ENCODE measurements around the gene RALGAPA1. TPM values are rescaled to one million over a fixed set of nuclear protein-coding genes. Genes with fewer than 3 reads are reported as not detected.
"Not testable (repeated sequence)": the region's sequence is repeated elsewhere in the genome, so short reads cannot be mapped to it uniquely, and the experiment has no call there.

Gene RALGAPA1
- total and polyA plus RNA-seq, 4 donors: 4.6 to 38.7 (median 13.4) TPM

GRCh38 chr14:35776823-35777222 is 32.3 kb downstream of the RALGAPA1 start:
- Histone ChIP-seq H3K4me3 (ENCODE audit: low read depth in 1 of 3, low read length in 3 of 3) (no peak overlapping the region), H3K9me3 (ENCODE audit: control insufficient read depth in 4 of 4, low read length in 3 of 4) (no peaks in the 10 kb centered on the region), H3K36me3 (ENCODE audit: control insufficient read depth in 4 of 4, insufficient read depth in 3 of 4, low read depth in 1 of 4, low read length in 3 of 4) (peaks cover 0 to 3% (median 1%) of the 10 kb centered on the region in 4 donors), H3K9ac (ENCODE audit: low read depth in 1 of 2, low read length in 2 of 2) (no peak overlapping the region), H3K27ac (ENCODE audit: low read depth in 1 of 2, low read length in 2 of 2) (no peak overlapping the region), H3K27me3 (ENCODE audit: control insufficient read depth in 4 of 4, insufficient read depth in 4 of 4, low read length in 3 of 4) (no peaks in the 10 kb centered on the region), H3K4me1 (ENCODE audit: control insufficient read depth in 4 of 4, insufficient read depth in 4 of 4, low read length in 3 of 4) (no peaks in the 10 kb centered on the region)
- no peak for DNase-seq (ENCODE audit: low spot score)
- TF ChIP-seq EGR1 (IDR thresholded peaks at IDR 0.05; ENCODE audit: low read depth in 2 of 2): no peak
- no peak for TF ChIP-seq SP1 (IDR thresholded peaks at IDR 0.05)
- TF ChIP-seq TAF1 (conservative IDR thresholded peaks at IDR 0.05): no peak
- TF ChIP-seq CTCF (IDR thresholded peaks at IDR 0.05; ENCODE audit: low read depth, low read length, missing input control): no peak
- no peak for TF ChIP-seq FOXA2 (IDR thresholded peaks at IDR 0.05)
- TF ChIP-seq RAD21 (IDR thresholded peaks at IDR 0.05): no peak
- no peak for TF ChIP-seq MAX (IDR thresholded peaks at IDR 0.05)
- TF ChIP-seq NR2F2 (IDR thresholded peaks at IDR 0.05): no peak
- TF ChIP-seq ZBTB33 (IDR thresholded peaks at IDR 0.05): no peak
- no peak for TF ChIP-seq HNF4A (conservative IDR thresholded peaks at IDR 0.05)
- TF ChIP-seq YY1 (IDR thresholded peaks at IDR 0.05): no peak
- no peak for TF ChIP-seq JUND (IDR thresholded peaks at IDR 0.05)
- WGBS: 94% methylated on average over 4 of the region's 4 CpGs

- DNase-seq (ENCODE audit: low spot score); H3K27ac ChIP-seq (ENCODE audit: low read depth in 1 of 2, low read length in 2 of 2); H3K27me3 ChIP-seq (ENCODE audit: control insufficient read depth in 4 of 4, insufficient read depth in 4 of 4, low read length in 3 of 4); H3K36me3 ChIP-seq (ENCODE audit: control insufficient read depth in 4 of 4, insufficient read depth in 3 of 4, low read depth in 1 of 4, low read length in 3 of 4); H3K9ac ChIP-seq (ENCODE audit: low read depth in 1 of 2, low read length in 2 of 2); H3K4me1 ChIP-seq (ENCODE audit: control insufficient read depth in 4 of 4, insufficient read depth in 4 of 4, low read length in 3 of 4); H3K9me3 ChIP-seq (ENCODE audit: control insufficient read depth in 4 of 4, low read length in 3 of 4); H3K4me3 ChIP-seq (ENCODE audit: low read depth in 1 of 3, low read length in 3 of 3): not testable (repeated sequence)
- 97% methylated on average over 5 of the region's 5 CpGs for WGBS
Observed at GRCh38 chr14:35776085-35776484, 33.0 kb downstream of the RALGAPA1 start.

- peaks cover 0 to 7% (median 4%) of the 10 kb centered on the region in 4 donors for H3K36me3 ChIP-seq (ENCODE audit: control insufficient read depth in 4 of 4, insufficient read depth in 3 of 4, low read depth in 1 of 4, low read length in 3 of 4)
- no peak overlapping the region for H3K27ac ChIP-seq (ENCODE audit: low read depth in 1 of 2, low read length in 2 of 2)
- no peaks in the 10 kb centered on the region for H3K27me3 ChIP-seq (ENCODE audit: control insufficient read depth in 4 of 4, insufficient read depth in 4 of 4, low read length in 3 of 4)
- no peaks in the 10 kb centered on the region for H3K9me3 ChIP-seq (ENCODE audit: control insufficient read depth in 4 of 4, low read length in 3 of 4)
- H3K4me3 ChIP-seq (ENCODE audit: low read depth in 1 of 3, low read length in 3 of 3): no peak overlapping the region
- 94% methylated on average over 2 of the region's 2 CpGs for WGBS
- H3K9ac ChIP-seq (ENCODE audit: low read depth in 1 of 2, low read length in 2 of 2): no peak overlapping the region
- H3K4me1 ChIP-seq (ENCODE audit: control insufficient read depth in 4 of 4, insufficient read depth in 4 of 4, low read length in 3 of 4): no peaks in the 10 kb centered on the region
- DNase-seq (ENCODE audit: low spot score): no peak
- TF ChIP-seq TAF1 (conservative IDR thresholded peaks at IDR 0.05) (no peak), RXRA (IDR thresholded peaks at IDR 0.05) (no peak), REST (IDR thresholded peaks at IDR 0.05) (no peak), JUND (IDR thresholded peaks at IDR 0.05) (no peak), NR2F2 (IDR thresholded peaks at IDR 0.05) (no peak), HNF4G (IDR thresholded peaks at IDR 0.05) (no peak), FOXA2 (IDR thresholded peaks at IDR 0.05) (no peak), RAD21 (IDR thresholded peaks at IDR 0.05) (no peak), FOXA1 (IDR thresholded peaks at IDR 0.05) (no peak), CTCF (IDR thresholded peaks at IDR 0.05; ENCODE audit: low read depth, low read length, missing input control) (no peak), GABPA (IDR thresholded peaks at IDR 0.05 in 1 of 2, conservative IDR thresholded peaks at IDR 0.05 in 1 of 2) (no peak), SP1 (IDR thresholded peaks at IDR 0.05) (no peak), EGR1 (IDR thresholded peaks at IDR 0.05; ENCODE audit: low read depth in 2 of 2) (no peak)
Observed at GRCh38 chr14:35766700-35767082, 42.4 kb downstream of the RALGAPA1 start.
